H9 (cell line): Measurements from ENCODE around the gene FAM184A. TPM values are rescaled to one million over a fixed set of nuclear protein-coding genes. Genes with fewer than 3 reads are reported as not detected.

Source experiments
- DNase-seq: peaks from one replicate; pipeline ENCODE4 v3.0.0-alpha.2; 2017
- H2AFZ ChIP-seq: one replicate; pipeline ENCODE4 v1.6.1; 2013; ENCODE audit warnings: mild to moderate bottlenecking, low read length, control low read depth, moderate library complexity
- H2AK5ac ChIP-seq: 2 replicates; pipeline ENCODE4 v1.6.1; 2013; ENCODE audit warnings: low read length, control low read depth, mixed read lengths; ENCODE audit not compliant: insufficient read length
- H2BK120ac ChIP-seq: one replicate; pipeline ENCODE4 v1.6.1; 2013; ENCODE audit warnings: low read depth, mild to moderate bottlenecking, low read length, control low read depth, inconsistent platforms; ENCODE audit not compliant: poor library complexity, severe bottlenecking
- H2BK12ac ChIP-seq: 2 replicates; pipeline ENCODE4 v1.6.1; 2013; ENCODE audit warnings: low read length, control low read depth, mixed read lengths, low read depth; ENCODE audit not compliant: insufficient read length
- H2BK15ac ChIP-seq: 2 replicates; pipeline ENCODE4 v1.6.1; 2013; ENCODE audit warnings: low read depth, low read length, control low read depth
- H2BK20ac ChIP-seq: one replicate; pipeline ENCODE4 v1.6.1; 2013; ENCODE audit warnings: low read depth, mild to moderate bottlenecking, low read length, control low read depth, inconsistent platforms; ENCODE audit not compliant: poor library complexity, severe bottlenecking
- H2BK5ac ChIP-seq: 2 replicates; pipeline ENCODE4 v1.6.1; 2013; ENCODE audit warnings: low read length, control low read depth, mixed read lengths; ENCODE audit not compliant: insufficient read length
- H3K14ac ChIP-seq: 2 replicates; pipeline ENCODE4 v1.6.1; 2013; ENCODE audit warnings: low read length, control low read depth; ENCODE audit not compliant: insufficient read depth
- H3K18ac ChIP-seq: 2 replicates; pipeline ENCODE4 v1.6.1; 2013; ENCODE audit warnings: low read depth, mild to moderate bottlenecking, mixed read lengths, low read length, control low read depth; ENCODE audit not compliant: insufficient read length
- H3K23ac ChIP-seq: 2 replicates; pipeline ENCODE4 v1.6.1; 2013; ENCODE audit warnings: low read length, control low read depth, mixed read lengths, low read depth; ENCODE audit not compliant: insufficient read length
- H3K23me2 ChIP-seq: 2 replicates; pipeline ENCODE4 v1.6.1; 2013; ENCODE audit warnings: low read depth, mild to moderate bottlenecking, mixed read lengths, low read length, control low read depth; ENCODE audit not compliant: insufficient read length, poor library complexity, severe bottlenecking
- H3K27ac ChIP-seq: 2 replicates; pipeline ENCODE4 v1.5.1; 2013; ENCODE audit warnings: low read length, control low read depth, mixed read lengths, low read depth; ENCODE audit not compliant: insufficient read length
- H3K27me3 ChIP-seq: 2 replicates; pipeline ENCODE4 v1.6.1; 2013; ENCODE audit warnings: low read length, control low read depth, inconsistent platforms; ENCODE audit not compliant: insufficient read depth
- H3K4ac ChIP-seq: 2 replicates; pipeline ENCODE4 v1.6.1; 2013; ENCODE audit warnings: low read depth, mild to moderate bottlenecking, control low read depth, inconsistent platforms, low read length, moderate library complexity
- H3K4me1 ChIP-seq: 2 replicates; pipeline ENCODE4 v1.6.1; 2013; ENCODE audit warnings: low read length, control low read depth, inconsistent platforms; ENCODE audit not compliant: insufficient read depth
- H3K4me2 ChIP-seq: 2 replicates; pipeline ENCODE4 v1.6.1; 2013; ENCODE audit warnings: low read length, control low read depth, mixed read lengths; ENCODE audit not compliant: insufficient read length, insufficient read depth
- H3K56ac ChIP-seq: 2 replicates; pipeline ENCODE4 v1.6.1; 2013; ENCODE audit warnings: low read depth, mild to moderate bottlenecking, mixed read lengths, low read length, control low read depth; ENCODE audit not compliant: insufficient read length
- H3K79me1 ChIP-seq: 2 replicates; pipeline ENCODE4 v1.6.1; 2013; ENCODE audit warnings: low read depth, mild to moderate bottlenecking, moderate library complexity, low read length, control low read depth, inconsistent platforms; ENCODE audit not compliant: insufficient read depth, poor library complexity, severe bottlenecking
- H3K79me2 ChIP-seq: 2 replicates; pipeline ENCODE4 v1.6.1; 2013; ENCODE audit warnings: low read length, control low read depth, inconsistent platforms; ENCODE audit not compliant: insufficient read depth
- H3K9ac ChIP-seq: 2 replicates; pipeline ENCODE4 v1.6.1; 2013; ENCODE audit warnings: low read length, control low read depth, mixed read lengths; ENCODE audit not compliant: insufficient read length; ENCODE audit errors: extremely low read depth
- H3K9me3 ChIP-seq: one replicate; pipeline ENCODE4 v1.6.1; 2013; ENCODE audit warnings: low read depth, low read length, inconsistent platforms; ENCODE audit not compliant: control insufficient read depth
- H3T11ph ChIP-seq: one replicate; pipeline ENCODE4 v1.6.1; 2013; ENCODE audit warnings: mild to moderate bottlenecking, low read length, control low read depth, inconsistent platforms
- H4K20me1 ChIP-seq: one replicate; pipeline ENCODE4 v1.6.1; 2013; ENCODE audit not compliant: control insufficient read depth, insufficient read length, insufficient read depth
- H4K5ac ChIP-seq: 2 replicates; pipeline ENCODE4 v1.6.1; 2013; ENCODE audit warnings: low read depth, mild to moderate bottlenecking, mixed read lengths, low read length, control low read depth; ENCODE audit not compliant: insufficient read length
- H4K8ac ChIP-seq: replicated peaks from 2 replicates; pipeline ENCODE4 v1.6.1; 2013; ENCODE audit warnings: low read length, control low read depth, mixed read lengths, low read depth; ENCODE audit not compliant: insufficient read length
- H4K91ac ChIP-seq: 2 replicates; pipeline ENCODE4 v1.6.1; 2013; ENCODE audit warnings: low read depth, mild to moderate bottlenecking, moderate library complexity, mixed read lengths, low read length, control low read depth; ENCODE audit not compliant: insufficient read length
- H3K27ac Mint-ChIP-seq, 3 experiments: 2 replicates in 2 of 3; 3 replicates in 1 of 3; pipeline ENCODE4 v1.8.0; 2020 to 2021; ENCODE audit warnings: mixed read lengths in 3 of 3, mild to moderate bottlenecking in 1 of 3, moderate library complexity in 1 of 3
- H3K27me3 Mint-ChIP-seq: 2 replicates; pipeline ENCODE4 v1.8.0; 2021; ENCODE audit warnings: low read depth, mild to moderate bottlenecking, moderate library complexity, mixed read lengths
- H3K36me3 Mint-ChIP-seq, 3 experiments: 2 replicates in 2 of 3; 3 replicates in 1 of 3; pipeline ENCODE4 v1.8.0; 2020 to 2021; ENCODE audit warnings: low read depth in 3 of 3, mixed read lengths in 3 of 3; ENCODE audit not compliant: insufficient read depth in 1 of 3
- H3K4me1 Mint-ChIP-seq, 2 experiments: 2 replicates each; pipeline ENCODE4 v1.8.0; 2020; ENCODE audit warnings: mixed read lengths in 2 of 2
- H3K4me3 Mint-ChIP-seq, 2 experiments: 2 replicates in 1 of 2; 3 replicates in 1 of 2; pipeline ENCODE4 v1.8.0; 2020 to 2021; ENCODE audit warnings: mild to moderate bottlenecking in 2 of 2, mixed read lengths in 2 of 2, moderate library complexity in 1 of 2
- H3K9me3 Mint-ChIP-seq, 2 experiments: 2 replicates in 1 of 2; 3 replicates in 1 of 2; pipeline ENCODE4 v1.8.0; 2020; ENCODE audit warnings: mild to moderate bottlenecking in 2 of 2, mixed read lengths in 2 of 2, moderate library complexity in 1 of 2
- WGBS: extraction: QIAGEN DNeasy Blood & Tissue Kit; methylation state at CpG from one replicate; pipeline ENCODE4 v1.1.7; 2013; ENCODE audit warnings: missing lambda C conversion rate, low lambda C conversion rate, mixed read lengths; ENCODE audit not compliant: insufficient read length; ENCODE audit errors: extremely low coverage; 5-methylcytosine and 5-hydroxymethylcytosine counted together
- total RNA-seq: library from RNA; stranded (reverse); gene quantifications from 2 replicates; pipeline ENCODE4 v1.2.1, GENCODE V29; 2021
- TF ChIP-seq, protein P1 (sequence below): fragments of 200-600 bp; sonication (generic); conservative IDR thresholded peaks from 3 replicates; pipeline ENCODE4 v1.8.0; 2021; ENCODE audit warnings: antibody characterized with exemption, mild to moderate bottlenecking

FAM184A gene
- total RNA-seq, 1 experiment from 2014 or later = 11.4 TPM

DNA sequence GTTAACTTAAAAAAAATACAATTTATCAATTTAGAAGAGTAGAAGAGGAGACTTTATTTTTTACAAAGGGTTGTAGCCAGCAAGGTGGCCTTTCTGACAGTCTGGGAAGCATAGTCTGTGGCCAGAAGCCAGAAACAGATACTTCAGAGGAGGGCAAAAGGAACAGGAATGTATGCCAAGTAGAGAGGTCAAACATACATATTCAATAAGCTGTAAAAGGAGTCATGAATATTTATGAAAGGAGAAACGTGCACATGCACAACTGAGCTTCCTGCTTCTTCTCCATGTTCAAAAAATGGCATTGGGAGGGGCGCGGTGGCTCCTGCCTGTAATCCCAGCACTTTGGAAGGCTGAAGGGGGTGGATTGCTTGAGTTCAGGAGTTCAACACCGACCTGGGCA lies 43.9 kb upstream of the FAM184A start:
- Histone ChIP-seq H4K5ac (no peak overlapping the region), H3K18ac (no peak overlapping the region), H3K14ac (no peak overlapping the region), H3K56ac (no peak overlapping the region), H3K23me2 (no peaks in the 10 kb centered on the region), H2BK120ac (no peak overlapping the region), H2AK5ac (no peak overlapping the region), H3K23ac (no peak overlapping the region), H2BK20ac (no peak overlapping the region), H3K9me3 (no peaks in the 10 kb centered on the region), H3K9ac (no peak overlapping the region), H3K4ac (no peak overlapping the region), H3T11ph (no peak overlapping the region), H3K79me1 (no peaks in the 10 kb centered on the region), H4K91ac (no peak overlapping the region), H2AFZ (no peak overlapping the region), H3K79me2 (no peaks in the 10 kb centered on the region), H2BK12ac (no peak overlapping the region), H3K27me3 (no peaks in the 10 kb centered on the region; the same call in 1 of the 2 replicates), H3K4me2 (no peak overlapping the region), H2BK15ac (no peak overlapping the region), H3K4me1 (no peaks in the 10 kb centered on the region), H4K20me1 (no peaks in the 10 kb centered on the region), H4K8ac (no peak overlapping the region), H2BK5ac (no peak overlapping the region), H3K27ac (no peak overlapping the region)
- Mint-ChIP-seq H3K27ac (no peak overlapping the region), H3K36me3 (no peaks in the 10 kb centered on the region; a peak in 1 of 7 replicates), H3K27me3 (peaks cover 7% of the 10 kb centered on the region), H3K4me3 (no peak overlapping the region), H3K9me3 (no peaks in the 10 kb centered on the region), H3K4me1 (peaks cover 13 to 21% of the 10 kb centered on the region in 2 experiments)
- no CpG with 5 or more reads among the region's 4 CpGs for WGBS
- DNase-seq = no peak
- TF ChIP-seq, protein P1, sequence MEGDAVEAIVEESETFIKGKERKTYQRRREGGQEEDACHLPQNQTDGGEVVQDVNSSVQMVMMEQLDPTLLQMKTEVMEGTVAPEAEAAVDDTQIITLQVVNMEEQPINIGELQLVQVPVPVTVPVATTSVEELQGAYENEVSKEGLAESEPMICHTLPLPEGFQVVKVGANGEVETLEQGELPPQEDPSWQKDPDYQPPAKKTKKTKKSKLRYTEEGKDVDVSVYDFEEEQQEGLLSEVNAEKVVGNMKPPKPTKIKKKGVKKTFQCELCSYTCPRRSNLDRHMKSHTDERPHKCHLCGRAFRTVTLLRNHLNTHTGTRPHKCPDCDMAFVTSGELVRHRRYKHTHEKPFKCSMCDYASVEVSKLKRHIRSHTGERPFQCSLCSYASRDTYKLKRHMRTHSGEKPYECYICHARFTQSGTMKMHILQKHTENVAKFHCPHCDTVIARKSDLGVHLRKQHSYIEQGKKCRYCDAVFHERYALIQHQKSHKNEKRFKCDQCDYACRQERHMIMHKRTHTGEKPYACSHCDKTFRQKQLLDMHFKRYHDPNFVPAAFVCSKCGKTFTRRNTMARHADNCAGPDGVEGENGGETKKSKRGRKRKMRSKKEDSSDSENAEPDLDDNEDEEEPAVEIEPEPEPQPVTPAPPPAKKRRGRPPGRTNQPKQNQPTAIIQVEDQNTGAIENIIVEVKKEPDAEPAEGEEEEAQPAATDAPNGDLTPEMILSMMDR = no peak
